Measurements from ENCODE around the gene PATZ1.

- TF ChIP-seq CTCF (conservative IDR thresholded peaks at IDR 0.05) (no peak), ZFX (IDR thresholded peaks at IDR 0.05) (no peak)
Measured at GRCh38 chr22:31354515-31354914, 8.4 kb upstream of the PATZ1 start.
